GM12891 (cell line): ENCODE measurements around the gene TBC1D12.

Source experiments
- PAX5 ChIP-seq: IDR thresholded peaks from 2 replicates; pipeline ENCODE4 v1.6.1; 2011; ENCODE audit warnings: low read length, moderate library complexity, mild to moderate bottlenecking; ENCODE audit not compliant: insufficient read depth, severe bottlenecking
- POLR2A ChIP-seq: IDR thresholded peaks from 2 replicates; pipeline ENCODE4 v1.6.1; 2011; ENCODE audit warnings: low read depth, low read length, control low read depth
- POLR2AphosphoS5 ChIP-seq: IDR thresholded peaks from 2 replicates; pipeline ENCODE4 v1.6.1; 2011; ENCODE audit warnings: low read depth, low read length, control low read depth
- POU2F2 ChIP-seq: IDR thresholded peaks from 2 replicates; pipeline ENCODE4 v1.6.1; 2011; ENCODE audit warnings: low read depth, mild to moderate bottlenecking, control low read depth, low read length, moderate library complexity
- TAF1 ChIP-seq: IDR thresholded peaks from 2 replicates; pipeline ENCODE4 v1.6.1; 2011; ENCODE audit warnings: low read depth, low read length, control low read depth

DNA sequence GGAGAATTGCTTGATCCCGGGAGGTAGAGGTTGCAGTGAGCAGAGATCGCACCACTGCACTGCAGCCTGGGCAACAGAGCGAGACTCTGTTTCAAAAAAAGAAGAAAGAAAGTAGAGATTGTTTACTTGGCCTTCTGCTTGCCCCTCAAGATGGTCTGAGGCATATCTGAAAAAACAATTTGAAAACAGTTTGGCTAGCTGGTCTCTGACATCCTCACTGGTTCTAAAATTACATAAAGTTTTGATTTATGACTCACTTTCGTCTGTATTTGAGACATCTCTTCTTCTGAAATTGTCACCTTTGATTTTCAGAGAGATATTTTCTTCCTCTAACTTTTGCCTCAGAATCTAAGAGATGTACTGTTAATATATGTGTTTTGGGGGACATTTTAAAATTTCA lies 93.7 kb downstream of the TBC1D12 start:
- no peak for TF ChIP-seq POLR2AphosphoS5
- TF ChIP-seq POLR2A: no peak
- TF ChIP-seq POU2F2: no peak
- TF ChIP-seq TAF1: no peak
- TF ChIP-seq PAX5: peak; percentile 34
